H9 (cell line): Measurements from ENCODE around the gene SH3TC2. TPM values are rescaled to one million over a fixed set of nuclear protein-coding genes. Genes with fewer than 3 reads are reported as not detected.

Source experiments
- DNase-seq: peaks from one replicate; pipeline ENCODE4 v3.0.0-alpha.2; 2017
- H2AFZ ChIP-seq: one replicate; pipeline ENCODE4 v1.6.1; 2013; ENCODE audit warnings: mild to moderate bottlenecking, low read length, control low read depth, moderate library complexity
- H2AK5ac ChIP-seq: 2 replicates; pipeline ENCODE4 v1.6.1; 2013; ENCODE audit warnings: low read length, control low read depth, mixed read lengths; ENCODE audit not compliant: insufficient read length
- H2BK120ac ChIP-seq: one replicate; pipeline ENCODE4 v1.6.1; 2013; ENCODE audit warnings: low read depth, mild to moderate bottlenecking, low read length, control low read depth, inconsistent platforms; ENCODE audit not compliant: poor library complexity, severe bottlenecking
- H2BK12ac ChIP-seq: 2 replicates; pipeline ENCODE4 v1.6.1; 2013; ENCODE audit warnings: low read length, control low read depth, mixed read lengths, low read depth; ENCODE audit not compliant: insufficient read length
- H2BK15ac ChIP-seq: 2 replicates; pipeline ENCODE4 v1.6.1; 2013; ENCODE audit warnings: low read depth, low read length, control low read depth
- H2BK20ac ChIP-seq: one replicate; pipeline ENCODE4 v1.6.1; 2013; ENCODE audit warnings: low read depth, mild to moderate bottlenecking, low read length, control low read depth, inconsistent platforms; ENCODE audit not compliant: poor library complexity, severe bottlenecking
- H2BK5ac ChIP-seq: 2 replicates; pipeline ENCODE4 v1.6.1; 2013; ENCODE audit warnings: low read length, control low read depth, mixed read lengths; ENCODE audit not compliant: insufficient read length
- H3K14ac ChIP-seq: 2 replicates; pipeline ENCODE4 v1.6.1; 2013; ENCODE audit warnings: low read length, control low read depth; ENCODE audit not compliant: insufficient read depth
- H3K18ac ChIP-seq: 2 replicates; pipeline ENCODE4 v1.6.1; 2013; ENCODE audit warnings: low read depth, mild to moderate bottlenecking, mixed read lengths, low read length, control low read depth; ENCODE audit not compliant: insufficient read length
- H3K23ac ChIP-seq: 2 replicates; pipeline ENCODE4 v1.6.1; 2013; ENCODE audit warnings: low read length, control low read depth, mixed read lengths, low read depth; ENCODE audit not compliant: insufficient read length
- H3K23me2 ChIP-seq: 2 replicates; pipeline ENCODE4 v1.6.1; 2013; ENCODE audit warnings: low read depth, mild to moderate bottlenecking, mixed read lengths, low read length, control low read depth; ENCODE audit not compliant: insufficient read length, poor library complexity, severe bottlenecking
- H3K27ac ChIP-seq: 2 replicates; pipeline ENCODE4 v1.5.1; 2013; ENCODE audit warnings: low read length, control low read depth, mixed read lengths, low read depth; ENCODE audit not compliant: insufficient read length
- H3K27me3 ChIP-seq: 2 replicates; pipeline ENCODE4 v1.6.1; 2013; ENCODE audit warnings: low read length, control low read depth, inconsistent platforms; ENCODE audit not compliant: insufficient read depth
- H3K4ac ChIP-seq: 2 replicates; pipeline ENCODE4 v1.6.1; 2013; ENCODE audit warnings: low read depth, mild to moderate bottlenecking, control low read depth, inconsistent platforms, low read length, moderate library complexity
- H3K4me1 ChIP-seq: 2 replicates; pipeline ENCODE4 v1.6.1; 2013; ENCODE audit warnings: low read length, control low read depth, inconsistent platforms; ENCODE audit not compliant: insufficient read depth
- H3K4me2 ChIP-seq: 2 replicates; pipeline ENCODE4 v1.6.1; 2013; ENCODE audit warnings: low read length, control low read depth, mixed read lengths; ENCODE audit not compliant: insufficient read length, insufficient read depth
- H3K56ac ChIP-seq: 2 replicates; pipeline ENCODE4 v1.6.1; 2013; ENCODE audit warnings: low read depth, mild to moderate bottlenecking, mixed read lengths, low read length, control low read depth; ENCODE audit not compliant: insufficient read length
- H3K79me1 ChIP-seq: 2 replicates; pipeline ENCODE4 v1.6.1; 2013; ENCODE audit warnings: low read depth, mild to moderate bottlenecking, moderate library complexity, low read length, control low read depth, inconsistent platforms; ENCODE audit not compliant: insufficient read depth, poor library complexity, severe bottlenecking
- H3K79me2 ChIP-seq: 2 replicates; pipeline ENCODE4 v1.6.1; 2013; ENCODE audit warnings: low read length, control low read depth, inconsistent platforms; ENCODE audit not compliant: insufficient read depth
- H3K9ac ChIP-seq: 2 replicates; pipeline ENCODE4 v1.6.1; 2013; ENCODE audit warnings: low read length, control low read depth, mixed read lengths; ENCODE audit not compliant: insufficient read length; ENCODE audit errors: extremely low read depth
- H3K9me3 ChIP-seq: one replicate; pipeline ENCODE4 v1.6.1; 2013; ENCODE audit warnings: low read depth, low read length, inconsistent platforms; ENCODE audit not compliant: control insufficient read depth
- H3T11ph ChIP-seq: one replicate; pipeline ENCODE4 v1.6.1; 2013; ENCODE audit warnings: mild to moderate bottlenecking, low read length, control low read depth, inconsistent platforms
- H4K20me1 ChIP-seq: one replicate; pipeline ENCODE4 v1.6.1; 2013; ENCODE audit not compliant: control insufficient read depth, insufficient read length, insufficient read depth
- H4K5ac ChIP-seq: 2 replicates; pipeline ENCODE4 v1.6.1; 2013; ENCODE audit warnings: low read depth, mild to moderate bottlenecking, mixed read lengths, low read length, control low read depth; ENCODE audit not compliant: insufficient read length
- H4K8ac ChIP-seq: replicated peaks from 2 replicates; pipeline ENCODE4 v1.6.1; 2013; ENCODE audit warnings: low read length, control low read depth, mixed read lengths, low read depth; ENCODE audit not compliant: insufficient read length
- H4K91ac ChIP-seq: 2 replicates; pipeline ENCODE4 v1.6.1; 2013; ENCODE audit warnings: low read depth, mild to moderate bottlenecking, moderate library complexity, mixed read lengths, low read length, control low read depth; ENCODE audit not compliant: insufficient read length
- H3K27ac Mint-ChIP-seq, 3 experiments: 2 replicates in 2 of 3; 3 replicates in 1 of 3; pipeline ENCODE4 v1.8.0; 2020 to 2021; ENCODE audit warnings: mixed read lengths in 3 of 3, mild to moderate bottlenecking in 1 of 3, moderate library complexity in 1 of 3
- H3K27me3 Mint-ChIP-seq: 2 replicates; pipeline ENCODE4 v1.8.0; 2021; ENCODE audit warnings: low read depth, mild to moderate bottlenecking, moderate library complexity, mixed read lengths
- H3K36me3 Mint-ChIP-seq, 3 experiments: 2 replicates in 2 of 3; 3 replicates in 1 of 3; pipeline ENCODE4 v1.8.0; 2020 to 2021; ENCODE audit warnings: low read depth in 3 of 3, mixed read lengths in 3 of 3; ENCODE audit not compliant: insufficient read depth in 1 of 3
- H3K4me1 Mint-ChIP-seq, 2 experiments: 2 replicates each; pipeline ENCODE4 v1.8.0; 2020; ENCODE audit warnings: mixed read lengths in 2 of 2
- H3K4me3 Mint-ChIP-seq, 2 experiments: 2 replicates in 1 of 2; 3 replicates in 1 of 2; pipeline ENCODE4 v1.8.0; 2020 to 2021; ENCODE audit warnings: mild to moderate bottlenecking in 2 of 2, mixed read lengths in 2 of 2, moderate library complexity in 1 of 2
- H3K9me3 Mint-ChIP-seq, 2 experiments: 2 replicates in 1 of 2; 3 replicates in 1 of 2; pipeline ENCODE4 v1.8.0; 2020; ENCODE audit warnings: mild to moderate bottlenecking in 2 of 2, mixed read lengths in 2 of 2, moderate library complexity in 1 of 2
- CTCF ChIP-seq: fragments of 200-600 bp; sonication (generic); conservative IDR thresholded peaks from 3 replicates; pipeline ENCODE4 v1.8.0; 2021; ENCODE audit warnings: antibody characterized with exemption, mild to moderate bottlenecking
- whole genome bisulfite sequencing: extraction: QIAGEN DNeasy Blood & Tissue Kit; methylation state at CpG from one replicate; pipeline ENCODE4 v1.1.7; 2013; ENCODE audit warnings: missing lambda C conversion rate, low lambda C conversion rate, mixed read lengths; ENCODE audit not compliant: insufficient read length; ENCODE audit errors: extremely low coverage; 5-methylcytosine and 5-hydroxymethylcytosine counted together
- total RNA-seq: library from RNA; stranded (reverse); gene quantifications from 2 replicates; pipeline ENCODE4 v1.2.1, GENCODE V29; 2021

The SH3TC2 gene
- total RNA-seq, 1 experiment from 2014 or later: not detected

DNA sequence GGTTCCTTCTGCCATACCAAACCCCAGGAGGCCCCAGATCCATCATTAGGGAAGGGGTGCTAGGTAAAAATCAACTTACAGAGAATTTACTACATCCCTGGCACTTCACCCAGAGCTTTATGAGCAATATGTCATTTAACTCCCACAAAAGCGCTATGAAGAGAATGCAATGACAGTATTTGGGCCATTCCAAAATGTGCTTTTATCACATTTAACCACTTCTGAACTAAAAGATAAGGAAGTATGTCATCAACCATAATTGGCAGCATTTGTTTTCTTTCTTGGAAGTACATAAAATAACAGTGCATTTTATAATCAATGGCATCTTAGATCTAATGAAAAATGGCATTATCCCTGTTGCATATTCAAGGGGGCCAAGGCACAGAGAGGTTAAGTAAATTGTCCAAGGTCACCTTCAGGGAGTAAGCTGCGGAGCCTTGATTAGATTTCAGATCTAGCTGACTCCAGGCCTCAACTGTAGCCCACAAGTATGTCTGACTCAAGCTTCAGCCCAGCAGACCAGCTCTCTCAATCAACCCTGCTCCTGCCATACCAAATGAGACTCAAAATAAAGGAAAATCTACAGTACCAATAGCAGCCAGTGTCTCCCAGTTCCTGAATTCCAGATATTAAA lies 16.5 kb downstream of the SH3TC2 start:
- H2BK12ac ChIP-seq: no peak overlapping the region
- H3K9me3 ChIP-seq: no peaks in the 10 kb centered on the region
- no peak overlapping the region for H4K5ac ChIP-seq
- no peak for DNase-seq
- H3K4me3 Mint-ChIP-seq: no peak overlapping the region
- no peak overlapping the region for H2BK5ac ChIP-seq
- H3K14ac ChIP-seq: no peak overlapping the region
- no CpG with 5 or more reads among the region's 2 CpGs for WGBS
- H3K4me2 ChIP-seq: no peak overlapping the region
- H3K27me3 Mint-ChIP-seq: no peaks in the 10 kb centered on the region; the same call in 1 of the 2 replicates
- H3K79me2 ChIP-seq: no peaks in the 10 kb centered on the region
- H3K9ac ChIP-seq: no peak overlapping the region
- no peaks in the 10 kb centered on the region for H3K27me3 ChIP-seq
- H2BK120ac ChIP-seq: no peak overlapping the region
- no peaks in the 10 kb centered on the region for H3K4me1 ChIP-seq
- H3T11ph ChIP-seq: no peak overlapping the region
- no peak overlapping the region for H3K27ac Mint-ChIP-seq
- H3K23me2 ChIP-seq: no peaks in the 10 kb centered on the region
- H3K9me3 Mint-ChIP-seq: no peaks in the 10 kb centered on the region
- no peaks in the 10 kb centered on the region for H3K36me3 Mint-ChIP-seq
- no peak overlapping the region for H3K18ac ChIP-seq
- no peak overlapping the region for H3K23ac ChIP-seq
- no peak overlapping the region for H3K27ac ChIP-seq
- no peak overlapping the region for H3K4ac ChIP-seq
- H2AFZ ChIP-seq: no peak overlapping the region
- H3K56ac ChIP-seq: no peak overlapping the region
- no peak overlapping the region for H2AK5ac ChIP-seq
- H2BK15ac ChIP-seq: no peak overlapping the region
- H3K79me1 ChIP-seq: no peaks in the 10 kb centered on the region
- H4K20me1 ChIP-seq: no peaks in the 10 kb centered on the region
- H2BK20ac ChIP-seq: no peak overlapping the region
- TF ChIP-seq CTCF: no peak
- no peak overlapping the region for H4K8ac ChIP-seq
- H3K4me1 Mint-ChIP-seq: peaks cover 4% of the 10 kb centered on the region in 2 experiments; a peak in 2 of 4 replicates
- no peak overlapping the region for H4K91ac ChIP-seq
